ENCODE measurements around the gene NLGN4Y.

- no peak for TF ChIP-seq CBX5 (IDR thresholded peaks at IDR 0.05; ENCODE audit: low read depth)
- TF ChIP-seq CREB1 (IDR thresholded peaks at IDR 0.05; ENCODE audit: low read depth), result no peak
- no peak for TF ChIP-seq CTCF (IDR thresholded peaks at IDR 0.05 in 2 of 3, conservative IDR thresholded peaks at IDR 0.05 in 1 of 3; ENCODE audit: control insufficient read depth in 2 of 3, extremely low read depth in 1 of 3, insufficient read depth in 1 of 3, low read depth in 3 of 3, low read length in 3 of 3)
- TF ChIP-seq POLR2A (IDR thresholded peaks at IDR 0.05; ENCODE audit: low read depth, low read length), result no peak
- TF ChIP-seq YY1 (IDR thresholded peaks at IDR 0.05; ENCODE audit: low read depth, low read length), result no peak
- TF ChIP-seq NFYB (IDR thresholded peaks at IDR 0.05; ENCODE audit: insufficient read depth, low read depth, low read length), result no peak
- TF ChIP-seq RAD21 (IDR thresholded peaks at IDR 0.05; ENCODE audit: insufficient read depth, low read depth, low read length), result no peak
- no peak for TF ChIP-seq FOXM1 (IDR thresholded peaks at IDR 0.05; ENCODE audit: low read depth, low read length)
- TF ChIP-seq EP300 (IDR thresholded peaks at IDR 0.05; ENCODE audit: borderline replicate concordance in 1 of 2, control insufficient read depth in 1 of 2, low read depth in 2 of 2, low read length in 2 of 2), result no peak
These were observed 183.8 kb downstream of the NLGN4Y start for GRCh38 chrY:14708158-14708557.

Data from GM12878 (cell line).